ENCODE measurements around the gene SERPINH1. TPM values are rescaled to one million over a fixed set of nuclear protein-coding genes. Genes with fewer than 3 reads are reported as not detected.

Gene SERPINH1
- total RNA-seq: 100 to 1,000 TPM in 2 of 4 donors, 10 to 100 TPM in 2; 56.9 to 111 (median 95.5) TPM

DNA sequence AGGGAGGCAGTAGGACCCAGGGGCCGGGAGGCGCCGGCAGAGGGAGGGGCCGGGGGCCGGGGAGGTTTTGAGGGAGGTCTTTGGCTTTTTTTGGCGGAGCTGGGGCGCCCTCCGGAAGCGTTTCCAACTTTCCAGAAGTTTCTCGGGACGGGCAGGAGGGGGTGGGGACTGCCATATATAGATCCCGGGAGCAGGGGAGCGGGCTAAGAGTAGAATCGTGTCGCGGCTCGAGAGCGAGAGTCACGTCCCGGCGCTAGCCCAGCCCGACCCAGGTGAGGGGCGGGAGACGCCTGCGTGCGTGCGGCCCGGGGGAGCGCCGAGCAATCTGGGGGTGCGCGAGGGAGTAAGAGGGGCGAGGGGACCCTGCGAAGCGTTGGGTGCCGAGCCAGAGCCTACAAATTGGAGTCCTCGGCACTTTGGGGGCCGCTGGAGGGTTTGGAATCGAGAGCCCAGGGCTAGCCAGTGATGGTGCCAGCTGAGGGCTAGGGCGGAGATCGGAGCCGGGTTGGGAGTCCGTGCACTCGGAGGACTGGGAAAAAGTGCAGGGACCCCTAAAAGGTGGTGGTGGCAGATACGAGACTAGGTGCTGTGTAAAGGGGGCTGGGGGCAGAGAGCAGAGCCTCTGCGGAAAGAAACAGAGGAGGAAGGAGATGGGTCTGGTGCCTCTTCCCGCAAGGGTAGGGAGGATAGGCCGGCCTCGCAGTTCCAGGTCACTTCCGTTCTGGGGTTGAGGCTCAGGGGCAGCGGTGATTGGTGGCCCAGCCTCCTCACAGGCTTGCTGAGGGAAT is at the start of gene SERPINH1:
SERPINH1 (plus strand) TSS at position 206 of the 788 bp plus-strand sequence. CDS start 4,097 bp downstream, outside the sequence.
- TF ChIP-seq POLR2AphosphoS5 (IDR thresholded peaks at IDR 0.05) (peak in 2 of 3 donors; percentile 60 to 64), POLR2A (IDR thresholded peaks at IDR 0.05) (peak in 1 of 2 donors; percentile 30)
- TF ChIP-seq, protein P1, sequence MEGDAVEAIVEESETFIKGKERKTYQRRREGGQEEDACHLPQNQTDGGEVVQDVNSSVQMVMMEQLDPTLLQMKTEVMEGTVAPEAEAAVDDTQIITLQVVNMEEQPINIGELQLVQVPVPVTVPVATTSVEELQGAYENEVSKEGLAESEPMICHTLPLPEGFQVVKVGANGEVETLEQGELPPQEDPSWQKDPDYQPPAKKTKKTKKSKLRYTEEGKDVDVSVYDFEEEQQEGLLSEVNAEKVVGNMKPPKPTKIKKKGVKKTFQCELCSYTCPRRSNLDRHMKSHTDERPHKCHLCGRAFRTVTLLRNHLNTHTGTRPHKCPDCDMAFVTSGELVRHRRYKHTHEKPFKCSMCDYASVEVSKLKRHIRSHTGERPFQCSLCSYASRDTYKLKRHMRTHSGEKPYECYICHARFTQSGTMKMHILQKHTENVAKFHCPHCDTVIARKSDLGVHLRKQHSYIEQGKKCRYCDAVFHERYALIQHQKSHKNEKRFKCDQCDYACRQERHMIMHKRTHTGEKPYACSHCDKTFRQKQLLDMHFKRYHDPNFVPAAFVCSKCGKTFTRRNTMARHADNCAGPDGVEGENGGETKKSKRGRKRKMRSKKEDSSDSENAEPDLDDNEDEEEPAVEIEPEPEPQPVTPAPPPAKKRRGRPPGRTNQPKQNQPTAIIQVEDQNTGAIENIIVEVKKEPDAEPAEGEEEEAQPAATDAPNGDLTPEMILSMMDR (IDR thresholded peaks at IDR 0.05): no peak
- WGBS: under 1% methylated on average over 40 of the region's 51 CpGs
- H3K4me3 ChIP-seq: peak within 1 kb of the TSS; percentile 73
- H3K36me3 ChIP-seq: peaks cover 10% of the 10 kb centered on the region
- H3K27ac ChIP-seq: peak within 1 kb of the TSS; percentile 96
- H3K27me3 ChIP-seq: no peaks in the 10 kb centered on the region
- DNase-seq (ENCODE audit: low spot score in 2 of 2): peak; percentile 93 to 94
- H3K4me1 ChIP-seq: peaks cover 88% of the 10 kb centered on the region
- H3K9me3 ChIP-seq: no peaks in the 10 kb centered on the region

DNA sequence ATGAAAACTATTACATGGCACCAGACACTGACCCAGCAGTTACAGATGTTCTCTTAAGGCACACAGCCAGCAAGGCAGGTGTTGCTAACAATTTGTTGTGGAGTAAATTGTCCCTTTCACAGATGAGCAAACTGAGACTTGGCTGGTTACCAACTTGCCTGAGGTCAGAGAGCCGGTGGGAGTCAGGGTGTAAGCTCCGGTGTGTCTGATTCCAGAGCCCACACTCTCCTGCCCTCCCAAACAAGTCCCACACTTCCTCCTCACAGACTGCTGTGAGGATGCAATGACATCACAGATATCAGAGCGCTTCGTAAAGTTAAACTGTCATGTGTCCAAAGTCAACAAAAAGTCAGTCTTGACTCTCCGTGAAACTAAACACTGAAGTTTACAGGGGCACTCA is 48.8 kb upstream of the SERPINH1 start:
- no peaks in the 10 kb centered on the region for H3K9me3 ChIP-seq
- WGBS: 72% methylated on average over 5 of the region's 5 CpGs

DNA sequence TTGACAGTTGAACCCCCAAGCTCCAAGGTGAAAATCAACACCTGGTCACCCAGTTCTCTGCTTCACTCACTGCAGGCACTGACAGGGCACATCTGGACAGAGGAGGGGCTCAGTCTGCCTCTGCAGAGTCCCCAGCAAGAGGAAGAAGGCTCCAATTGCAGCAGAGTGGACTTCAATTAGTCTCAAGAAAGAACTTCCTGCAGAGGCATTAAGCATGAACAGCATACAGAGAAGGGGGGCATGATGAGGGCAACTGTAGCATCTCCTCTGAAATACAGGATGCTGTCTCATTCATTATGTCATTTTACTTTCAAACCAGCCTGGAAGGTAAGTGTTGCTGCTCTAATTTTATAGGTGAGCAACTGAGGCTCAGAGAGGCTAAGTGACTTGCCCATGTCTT is 47.5 kb upstream of the SERPINH1 start:
- DNase-seq (ENCODE audit: low spot score in 2 of 2): no peak
- Histone ChIP-seq H3K9me3 (no peaks in the 10 kb centered on the region), H3K27ac (no peak overlapping the region), H3K4me1 (no peaks in the 10 kb centered on the region), H3K4me3 (no peak overlapping the region), H3K27me3 (no peaks in the 10 kb centered on the region), H3K36me3 (no peaks in the 10 kb centered on the region)
- TF ChIP-seq, protein P1 (IDR thresholded peaks at IDR 0.05): no peak
- TF ChIP-seq POLR2AphosphoS5 (IDR thresholded peaks at IDR 0.05) (no peak), POLR2A (IDR thresholded peaks at IDR 0.05) (no peak), EP300 (IDR thresholded peaks at IDR 0.05) (no peak)

More for the DNA sequence above, 48.8 kb upstream of the SERPINH1 start:
- Histone ChIP-seq H3K4me3 (no peak overlapping the region), H3K4me1 (peaks cover 5% of the 10 kb centered on the region), H3K27me3 (no peaks in the 10 kb centered on the region), H3K27ac (no peak overlapping the region), H3K36me3 (no peaks in the 10 kb centered on the region)
- no peak for DNase-seq (ENCODE audit: low spot score in 2 of 2)
- TF ChIP-seq POLR2AphosphoS5 (IDR thresholded peaks at IDR 0.05) (no peak), POLR2A (IDR thresholded peaks at IDR 0.05) (no peak), EP300 (IDR thresholded peaks at IDR 0.05) (no peak)
- TF ChIP-seq, protein P1 (IDR thresholded peaks at IDR 0.05): no peak

DNA sequence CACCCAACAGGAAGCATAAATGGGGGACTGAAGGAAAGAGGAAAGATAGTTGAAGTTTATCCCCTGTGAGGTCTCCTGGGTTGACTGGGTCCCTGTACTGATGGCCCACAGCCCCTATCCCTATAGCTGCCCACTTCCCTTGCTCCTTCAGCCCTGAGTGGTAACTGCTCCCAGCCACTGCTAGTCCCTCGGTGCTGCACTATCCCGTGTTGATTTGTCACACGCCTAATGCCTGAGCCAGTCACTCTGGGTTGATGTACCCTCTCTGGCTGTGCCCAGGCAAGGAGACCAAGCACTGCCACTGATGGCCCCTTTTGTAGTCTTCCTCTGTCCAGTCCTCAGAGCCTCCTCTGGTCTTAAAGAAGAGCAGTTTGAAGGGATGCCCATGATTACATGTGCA is 45.9 kb upstream of the SERPINH1 start:
- Histone ChIP-seq H3K4me1 (peaks cover 4% of the 10 kb centered on the region), H3K9me3 (no peaks in the 10 kb centered on the region), H3K36me3 (no peaks in the 10 kb centered on the region), H3K4me3 (no peak overlapping the region), H3K27me3 (no peaks in the 10 kb centered on the region), H3K27ac (no peak overlapping the region)
- TF ChIP-seq, protein P1 (IDR thresholded peaks at IDR 0.05): no peak
- TF ChIP-seq POLR2AphosphoS5 (IDR thresholded peaks at IDR 0.05) (no peak), EP300 (IDR thresholded peaks at IDR 0.05) (no peak), POLR2A (IDR thresholded peaks at IDR 0.05) (no peak)
- DNase-seq (ENCODE audit: low spot score in 2 of 2): no peak
- WGBS: 95% methylated on average over 3 of the region's 3 CpGs

DNA sequence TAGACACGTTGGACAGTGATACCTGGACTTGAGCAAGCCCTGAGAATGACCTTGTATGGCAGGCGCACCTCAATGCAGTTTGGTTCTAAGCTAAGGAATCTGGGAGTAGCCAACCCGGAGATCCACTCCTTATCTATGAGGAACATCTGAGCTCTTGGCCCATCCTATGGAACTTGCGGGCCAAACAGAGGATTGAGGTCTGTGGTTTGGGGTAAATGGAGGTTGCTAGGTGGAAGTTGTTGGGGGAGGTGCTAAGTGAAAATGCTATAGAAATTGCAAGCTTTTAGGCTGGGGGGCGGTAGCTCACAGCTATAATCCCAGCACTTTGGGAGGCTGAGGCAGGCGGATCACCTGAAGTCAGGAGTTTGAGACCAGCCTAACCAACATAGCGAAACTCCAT is 45.2 kb upstream of the SERPINH1 start:
- DNase-seq (ENCODE audit: low spot score in 2 of 2): no peak
- no peaks in the 10 kb centered on the region for H3K9me3 ChIP-seq
- WGBS: 93% methylated on average over 7 of the region's 7 CpGs
- H3K27ac ChIP-seq: no peak overlapping the region
- TF ChIP-seq, protein P1 (IDR thresholded peaks at IDR 0.05): no peak
- no peak for TF ChIP-seq POLR2A (IDR thresholded peaks at IDR 0.05)
- TF ChIP-seq EP300 (IDR thresholded peaks at IDR 0.05): no peak
- no peak for TF ChIP-seq POLR2AphosphoS5 (IDR thresholded peaks at IDR 0.05)
- H3K4me1 ChIP-seq: peaks cover 4% of the 10 kb centered on the region
- H3K36me3 ChIP-seq: no peaks in the 10 kb centered on the region
- H3K27me3 ChIP-seq: no peaks in the 10 kb centered on the region
- no peak overlapping the region for H3K4me3 ChIP-seq
